Measurements from ENCODE around the gene FGF2.

The FGF2 gene

DNA sequence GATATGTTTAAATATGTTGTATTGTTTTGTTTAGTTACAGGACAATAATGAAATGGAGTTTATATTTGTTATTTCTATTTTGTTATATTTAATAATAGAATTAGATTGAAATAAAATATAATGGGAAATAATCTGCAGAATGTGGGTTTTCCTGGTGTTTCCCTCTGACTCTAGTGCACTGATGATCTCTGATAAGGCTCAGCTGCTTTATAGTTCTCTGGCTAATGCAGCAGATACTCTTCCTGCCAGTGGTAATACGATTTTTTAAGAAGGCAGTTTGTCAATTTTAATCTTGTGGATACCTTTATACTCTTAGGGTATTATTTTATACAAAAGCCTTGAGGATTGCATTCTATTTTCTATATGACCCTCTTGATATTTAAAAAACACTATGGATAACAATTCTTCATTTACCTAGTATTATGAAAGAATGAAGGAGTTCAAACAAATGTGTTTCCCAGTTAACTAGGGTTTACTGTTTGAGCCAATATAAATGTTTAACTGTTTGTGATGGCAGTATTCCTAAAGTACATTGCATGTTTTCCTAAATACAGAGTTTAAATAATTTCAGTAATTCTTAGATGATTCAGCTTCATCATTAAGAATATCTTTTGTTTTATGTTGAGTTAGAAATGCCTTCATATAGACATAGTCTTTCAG is 68.8 kb downstream of the FGF2 start:
- no peak for DNase-seq (ENCODE audit: low read depth)

DNA sequence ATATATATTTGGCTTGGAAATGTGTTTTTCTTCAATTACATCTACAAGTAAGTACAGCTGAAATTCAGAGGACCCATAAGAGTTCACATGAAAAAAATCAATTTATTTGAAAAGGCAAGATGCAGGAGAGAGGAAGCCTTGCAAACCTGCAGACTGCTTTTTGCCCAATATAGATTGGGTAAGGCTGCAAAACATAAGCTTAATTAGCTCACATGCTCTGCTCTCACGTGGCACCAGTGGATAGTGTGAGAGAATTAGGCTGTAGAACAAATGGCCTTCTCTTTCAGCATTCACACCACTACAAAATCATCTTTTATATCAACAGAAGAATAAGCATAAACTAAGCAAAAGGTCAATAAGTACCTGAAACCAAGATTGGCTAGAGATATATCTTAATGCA is 69.6 kb downstream of the FGF2 start:
- DNase-seq (ENCODE audit: low read depth), result no peak

DNA sequence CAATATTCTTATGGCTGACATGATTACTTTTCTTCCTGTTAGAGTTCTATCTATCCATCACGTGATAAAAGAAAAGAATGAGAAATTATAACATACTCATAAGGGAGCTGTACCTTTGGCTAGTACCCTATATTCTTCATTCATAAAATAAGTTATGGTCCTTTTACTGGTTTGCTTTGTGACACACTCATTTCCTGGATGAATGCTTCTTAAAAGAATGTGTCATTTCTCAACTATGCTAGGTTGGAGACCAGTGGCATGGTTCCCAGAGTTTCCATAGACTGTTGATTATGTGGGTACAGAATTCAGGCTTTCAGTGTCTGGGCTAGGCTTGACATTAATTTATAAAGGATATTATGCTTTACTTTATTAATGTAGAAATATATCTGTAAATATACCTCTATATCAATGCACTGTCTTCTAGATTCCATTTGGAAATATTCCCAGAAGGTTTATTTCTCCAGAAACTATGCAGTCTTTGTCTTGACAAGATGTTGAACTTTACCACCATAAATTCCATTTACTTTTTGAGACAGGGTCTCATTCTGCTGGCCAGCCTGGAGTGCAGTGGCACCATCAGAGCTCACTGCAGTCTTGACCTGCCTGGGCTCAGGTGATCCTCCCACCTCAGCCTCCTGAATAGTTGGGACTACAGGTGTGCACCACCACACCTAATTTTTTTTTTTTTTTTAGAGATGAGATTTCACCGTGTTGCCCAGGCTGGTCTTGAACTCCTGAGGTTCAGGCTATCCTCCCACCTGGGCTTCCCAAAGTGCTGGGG is 71.9 kb downstream of the FGF2 start:
- DNase-seq (ENCODE audit: low read depth), result peak; percentile 79

DNA sequence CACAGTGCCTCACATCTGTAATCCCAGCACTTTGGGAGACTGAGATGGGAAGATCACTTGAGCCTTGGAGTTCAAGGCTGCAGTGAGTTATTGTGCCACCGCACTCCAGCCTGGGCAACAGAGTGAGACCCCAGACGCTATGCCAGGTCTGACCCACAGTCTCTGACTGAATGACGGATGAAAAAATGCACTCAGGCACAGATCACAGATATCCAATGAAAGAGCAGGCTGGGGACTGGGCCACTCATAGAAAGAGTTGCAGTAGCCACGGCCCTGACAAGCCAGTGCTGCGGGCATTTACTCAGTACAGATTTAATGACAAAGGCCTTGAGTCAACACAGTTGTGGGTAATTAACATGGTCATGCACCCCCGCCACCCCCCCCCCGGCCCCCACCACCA is 73.1 kb downstream of the FGF2 start:
- DNase-seq (ENCODE audit: low read depth), result no peak

DNA sequence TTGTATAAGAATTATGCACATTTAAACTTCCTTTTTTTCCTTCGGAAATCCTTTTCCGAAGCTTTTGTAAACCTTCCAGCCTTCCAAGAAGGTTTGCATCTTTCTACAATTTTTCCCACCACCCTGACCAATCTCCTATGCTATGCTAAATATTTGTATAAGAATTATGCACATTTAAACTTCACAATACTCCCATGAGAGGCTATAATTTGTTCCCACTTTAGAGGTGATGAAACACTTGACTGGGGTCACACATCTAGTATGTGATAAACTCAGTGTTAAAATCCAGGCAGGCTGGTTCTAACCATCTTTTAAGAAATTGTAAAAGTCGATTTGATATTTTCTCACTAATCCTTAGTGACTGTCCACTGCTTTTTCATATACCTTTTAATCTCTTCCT is 73.7 kb downstream of the FGF2 start:
- no peak for DNase-seq (ENCODE audit: low read depth)

DNA sequence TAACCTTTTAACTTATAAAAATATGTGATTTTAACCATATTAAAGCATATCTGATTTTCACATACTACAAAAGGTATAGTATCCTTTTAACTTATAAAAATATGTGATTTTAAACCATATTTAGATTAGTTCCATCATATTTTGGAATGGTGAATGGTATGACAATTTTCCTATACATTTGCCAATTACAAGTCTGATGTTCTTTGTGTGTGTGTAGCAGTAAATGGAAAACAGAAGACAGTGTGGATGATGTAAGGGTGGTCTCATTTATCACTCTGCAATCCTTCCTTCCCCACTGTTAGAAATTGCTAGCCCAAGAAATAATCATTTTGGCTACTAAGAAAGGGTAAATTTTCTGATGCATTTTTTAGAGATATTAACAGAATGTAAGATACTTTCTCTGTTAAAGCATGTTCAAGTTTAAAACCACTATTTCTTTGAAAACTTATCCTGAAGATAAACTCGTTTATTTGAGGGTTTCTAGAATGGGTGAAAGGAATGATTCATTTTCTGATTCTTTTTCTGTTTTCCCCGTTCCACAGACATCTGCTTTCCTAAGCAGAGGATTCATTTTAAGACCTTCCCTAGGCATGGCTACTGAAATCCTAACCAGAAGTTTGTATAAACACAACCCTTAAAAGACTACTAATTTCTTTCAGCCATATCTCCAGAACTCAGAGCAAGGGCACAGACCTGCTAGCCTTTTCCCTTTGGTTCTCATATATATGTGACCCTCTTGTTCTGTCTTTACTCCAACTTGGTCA is 74.8 kb downstream of the FGF2 start:
- no peak for DNase-seq (ENCODE audit: low read depth)

DNA sequence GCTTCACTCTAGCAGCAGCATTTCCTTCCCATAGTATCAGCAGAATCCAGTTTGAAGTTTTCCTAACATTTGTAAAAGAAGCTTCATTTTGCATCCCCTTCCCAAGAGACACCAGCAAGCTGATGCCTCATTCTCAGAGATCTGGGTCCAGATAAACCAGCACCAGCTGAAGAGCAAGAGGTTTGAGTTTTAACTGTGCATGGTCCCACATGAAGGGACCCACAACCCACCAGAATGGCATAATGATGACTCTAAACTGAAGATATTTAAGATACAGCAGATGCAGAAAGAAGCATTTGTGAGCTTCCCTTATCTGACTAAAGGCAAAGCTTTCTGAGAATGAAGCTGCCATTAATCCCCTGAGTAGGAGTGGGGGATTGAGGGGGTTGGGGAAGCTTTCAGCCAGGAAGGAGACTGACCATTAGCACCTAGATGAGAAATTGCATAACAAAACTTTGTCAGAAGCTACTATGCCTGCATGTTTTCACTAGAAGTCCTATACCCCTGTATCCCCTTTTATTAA is 77.2 kb downstream of the FGF2 start:
- no peak for DNase-seq (ENCODE audit: low read depth)

DNA sequence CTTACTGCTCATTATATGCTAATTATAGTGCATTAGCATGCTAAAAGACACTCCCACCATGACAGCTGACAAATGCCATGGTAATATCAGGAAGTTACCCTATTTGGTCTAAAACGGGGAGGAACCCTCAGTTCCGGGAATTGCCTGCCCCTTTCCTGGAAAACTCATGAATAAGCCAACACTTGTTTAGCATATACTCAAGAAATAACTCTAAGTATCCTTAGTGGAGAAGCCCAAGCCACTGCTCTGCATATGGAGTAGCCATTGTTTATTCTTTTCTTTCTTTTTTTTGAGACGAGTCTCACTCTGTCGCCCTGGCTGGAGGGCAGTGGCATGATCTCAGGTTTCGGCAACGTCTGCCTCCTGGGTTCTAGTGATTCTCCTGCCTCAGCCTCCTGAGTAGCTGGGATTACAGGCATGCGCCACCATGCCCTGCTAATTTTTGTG is 80.3 kb downstream of the FGF2 start:
- no peak for DNase-seq (ENCODE audit: low read depth)

DNA sequence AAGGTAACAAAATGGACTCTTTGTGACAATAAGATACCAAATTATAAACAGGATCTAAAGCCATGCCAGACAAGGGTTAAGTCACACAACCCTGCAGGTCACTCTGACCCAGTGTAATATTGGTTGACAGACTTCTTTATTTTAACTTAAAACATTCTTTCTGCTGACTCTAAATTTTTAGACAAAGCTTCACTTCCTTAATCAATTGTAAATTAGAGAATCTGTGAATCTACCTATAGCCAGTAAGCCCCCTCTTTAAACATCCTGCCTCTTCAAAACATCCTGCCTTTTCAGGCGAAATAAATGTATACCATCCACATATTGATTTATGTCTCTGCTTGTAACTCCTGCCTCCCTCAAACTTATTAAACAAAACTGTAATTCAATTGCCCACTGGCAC is 81.6 kb downstream of the FGF2 start:
- no peak for DNase-seq (ENCODE audit: low read depth)

DNA sequence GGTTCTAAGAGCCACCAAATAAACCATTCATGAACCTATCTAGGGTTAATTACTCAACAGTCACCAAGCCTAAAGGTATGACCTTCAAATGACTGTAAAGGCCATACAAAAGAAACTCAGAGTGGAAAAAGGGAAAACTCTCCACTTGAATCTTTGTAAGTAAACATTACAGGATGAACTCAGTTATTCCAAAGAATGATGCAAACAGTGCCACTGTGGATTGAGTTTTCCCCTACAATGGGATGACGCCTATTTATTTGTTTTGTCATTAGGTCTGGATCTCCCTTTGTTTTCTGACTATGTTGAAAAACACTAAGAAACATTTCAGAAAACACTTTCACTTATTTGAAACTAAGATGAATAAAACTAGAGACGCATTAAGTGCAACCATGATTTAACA is 83.1 kb downstream of the FGF2 start:
- no peak for DNase-seq (ENCODE audit: low read depth)

DNA sequence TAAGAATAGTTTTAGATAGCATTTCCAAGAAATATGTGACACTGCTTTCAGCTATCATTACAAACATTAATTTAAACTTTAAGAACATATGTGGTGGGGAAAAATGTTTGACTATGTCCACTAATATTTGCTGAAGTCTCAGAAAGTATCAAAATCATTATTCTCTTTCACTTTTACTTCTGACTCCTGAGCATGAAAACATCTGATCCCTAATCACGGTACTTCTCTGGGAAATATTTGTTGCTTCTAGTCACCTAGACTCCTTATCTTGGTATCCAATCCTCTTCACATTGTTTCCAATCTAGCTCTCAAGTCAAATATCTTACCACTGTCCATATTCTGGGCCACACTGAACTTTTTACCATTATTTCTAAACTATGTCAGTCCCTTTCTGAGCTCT is 85.0 kb downstream of the FGF2 start:
- DNase-seq (ENCODE audit: low read depth), result no peak

DNA sequence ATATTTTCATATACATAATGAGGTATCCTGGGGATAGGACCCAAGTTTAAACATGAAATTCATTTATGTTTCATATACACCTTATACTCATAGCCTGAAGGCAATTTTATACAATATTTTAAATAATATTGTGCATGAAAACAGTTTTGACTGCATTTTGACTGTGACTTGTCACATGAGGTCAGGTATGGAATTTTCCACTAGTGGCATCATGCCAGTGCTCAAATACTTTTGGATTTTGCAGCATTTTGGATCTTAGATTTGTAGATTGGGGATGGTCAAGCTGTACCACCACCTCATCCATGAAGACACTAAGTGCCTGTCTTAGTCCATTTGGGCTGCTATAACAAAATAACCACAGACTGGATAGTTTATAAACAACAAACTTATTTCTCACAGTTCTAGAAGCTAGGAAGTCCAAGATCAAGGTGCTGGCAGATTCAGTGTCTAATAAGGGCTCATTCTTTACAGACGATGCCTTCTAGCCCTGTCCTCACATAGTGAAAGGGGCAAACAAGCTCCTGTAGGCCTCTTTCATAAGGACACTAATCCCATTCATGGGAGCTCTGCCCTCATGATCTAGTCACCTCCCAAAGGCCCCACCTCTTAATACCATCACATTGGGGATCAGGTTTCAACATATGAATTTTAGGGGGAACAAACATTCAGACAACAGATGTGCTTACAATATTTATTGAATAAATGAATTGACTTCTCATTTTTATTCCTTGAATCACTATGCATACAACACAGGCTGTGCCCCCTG is 86.4 kb downstream of the FGF2 start:
- DNase-seq (ENCODE audit: low read depth), result no peak

DNA sequence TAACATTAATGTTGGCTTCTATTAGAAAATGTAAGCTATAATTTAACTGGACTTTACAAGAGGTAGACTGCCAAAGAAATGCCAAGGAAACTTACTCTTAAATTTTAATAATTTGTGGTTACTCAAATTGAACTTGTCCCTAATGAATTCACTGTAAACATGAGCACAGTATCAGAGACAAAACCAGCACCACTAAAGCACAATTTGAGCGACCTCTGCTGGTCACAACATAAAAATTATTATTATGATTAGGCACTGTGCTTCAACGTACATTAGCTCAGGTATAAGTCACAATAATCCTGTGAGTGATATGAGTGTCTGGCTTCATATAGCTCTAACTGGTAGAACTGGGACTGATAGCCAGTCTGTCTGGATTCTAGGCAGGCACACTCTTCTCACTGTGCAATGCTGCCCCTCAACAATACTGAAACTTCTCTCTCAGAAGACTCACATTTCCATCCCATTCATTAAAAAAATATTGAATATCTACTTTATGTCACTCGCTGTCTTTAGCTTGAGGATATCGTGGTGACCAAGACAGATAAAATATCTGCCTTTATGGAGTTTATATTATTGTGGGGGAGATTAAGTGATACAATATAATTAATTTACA is 87.8 kb downstream of the FGF2 start:
- DNase-seq (ENCODE audit: low read depth), result no peak

DNA sequence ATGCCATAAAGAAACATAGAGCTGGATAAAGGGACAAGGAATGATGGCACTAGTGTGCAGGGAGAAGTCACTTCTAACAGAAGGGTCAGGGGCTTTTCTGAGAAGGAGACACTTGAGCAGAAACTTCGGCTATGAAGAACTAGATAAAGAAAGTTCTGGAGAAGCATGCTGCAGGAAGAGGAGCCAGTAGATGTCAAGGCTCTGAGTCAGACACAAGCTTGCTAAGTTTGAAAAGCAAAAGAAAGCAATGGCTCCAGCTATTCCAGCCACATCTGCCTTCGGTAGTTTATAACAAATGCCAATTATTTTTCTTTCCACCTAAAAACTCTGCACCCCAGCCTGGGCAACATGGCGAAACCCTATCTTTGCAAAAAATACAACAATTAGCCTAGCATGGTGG is 88.3 kb downstream of the FGF2 start:
- DNase-seq (ENCODE audit: low read depth), result no peak

DNA sequence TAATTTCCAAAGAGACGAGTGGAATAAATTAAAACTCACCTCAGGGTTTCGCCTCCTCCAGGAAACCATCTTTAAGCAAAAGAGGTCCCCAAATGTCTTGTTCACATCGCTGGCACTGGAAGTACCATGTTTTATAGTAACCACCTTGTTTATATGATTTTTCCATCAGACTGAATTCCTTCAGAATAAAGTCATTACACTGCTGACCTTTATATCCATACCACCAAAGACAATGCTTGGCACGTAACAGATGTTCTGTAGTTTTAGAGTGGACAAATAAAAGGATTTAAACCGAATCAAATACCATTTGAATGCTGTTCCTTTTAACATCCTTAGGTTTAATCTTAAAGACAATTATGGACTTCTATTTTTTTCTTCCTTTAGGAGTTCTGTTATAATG is 91.1 kb downstream of the FGF2 start:
- no peak for DNase-seq (ENCODE audit: low read depth)

DNA sequence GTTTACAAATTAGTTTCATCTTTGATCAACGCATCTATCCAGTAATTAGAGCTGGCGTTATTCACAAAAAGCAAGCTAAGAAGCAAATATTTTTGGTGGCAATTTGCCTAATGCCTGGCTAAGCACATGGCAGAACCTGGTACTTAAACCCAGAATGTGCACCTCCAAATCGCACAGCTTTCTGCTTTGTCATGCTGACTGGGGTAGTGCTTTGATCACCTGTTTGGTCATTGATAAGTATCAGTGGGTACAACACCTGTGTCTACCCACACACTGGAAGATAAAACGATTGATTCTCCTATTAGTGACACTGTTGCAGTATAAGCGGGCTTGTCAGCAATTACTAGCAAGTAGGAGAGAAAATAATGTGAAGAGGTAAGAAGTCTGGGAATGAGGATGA is 93.8 kb downstream of the FGF2 start:
- DNase-seq (ENCODE audit: low read depth), result no peak

DNA sequence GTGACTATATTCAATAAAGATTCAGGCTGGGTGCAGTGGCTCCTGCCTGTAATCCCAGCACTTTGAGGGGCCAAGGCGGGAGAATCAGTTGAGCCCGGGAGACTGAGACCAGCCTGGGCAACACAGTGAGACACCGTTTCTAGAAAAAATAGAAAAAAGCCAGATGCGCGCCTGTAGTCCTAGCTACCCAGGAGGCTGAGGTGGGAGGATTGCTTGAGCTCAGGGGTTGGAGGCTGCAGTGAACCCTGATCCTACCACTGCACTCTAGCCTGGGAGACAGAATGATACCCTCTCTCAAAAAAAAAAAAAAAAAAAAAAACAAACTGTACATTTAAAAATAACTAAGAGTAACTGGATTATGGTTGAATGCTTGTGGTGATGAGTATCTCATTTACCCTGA is 94.7 kb downstream of the FGF2 start:
- no peak for DNase-seq (ENCODE audit: low read depth)

DNA sequence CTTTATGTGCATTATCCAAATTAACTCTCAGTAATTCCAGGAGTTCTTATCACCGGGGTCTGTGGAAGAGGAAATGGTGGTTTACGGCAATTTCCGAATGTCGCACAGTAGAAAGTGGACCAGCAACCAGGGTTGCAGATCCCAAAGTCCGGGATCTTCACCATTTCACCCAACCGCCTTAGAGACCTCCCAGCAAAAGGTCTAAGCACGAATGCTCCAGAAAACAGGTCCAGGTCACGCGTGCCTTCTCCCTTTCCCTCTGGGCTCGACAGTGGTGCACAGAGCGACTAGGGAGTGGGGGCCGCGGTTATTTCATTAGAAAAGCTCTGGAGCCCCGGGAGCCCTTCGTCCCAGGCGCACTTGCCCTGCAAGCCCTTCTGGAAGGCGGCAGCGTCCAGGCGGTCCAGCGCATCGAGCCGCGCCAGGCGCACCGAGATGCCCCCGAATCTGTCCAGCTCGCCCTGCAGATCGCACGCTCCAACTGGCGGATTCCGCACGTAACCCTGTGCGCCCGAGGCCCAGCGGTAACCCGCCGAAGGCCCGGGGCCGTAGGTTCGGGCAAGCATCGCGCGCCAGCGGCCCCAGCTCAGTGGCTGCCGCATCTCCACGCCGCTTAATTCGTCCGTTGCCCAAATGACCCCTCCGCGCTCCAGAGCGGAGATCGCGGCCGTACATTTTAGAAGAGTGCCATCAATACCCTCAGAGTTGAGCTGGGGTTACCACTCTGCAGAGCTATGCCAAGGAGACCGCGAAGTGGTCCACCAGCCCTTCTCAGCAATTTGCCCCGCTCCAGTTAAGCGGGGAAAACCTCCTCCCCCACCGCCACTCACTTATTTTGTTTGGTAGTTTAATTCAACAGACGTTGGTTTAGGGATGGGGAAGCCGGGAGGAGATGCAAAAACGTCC is 95.6 kb downstream of the FGF2 start, which contains the start of gene NUDT6:
NUDT6 (minus strand) TSS at position 627 of the 906 bp plus-strand sequence; CDS start at position 602, 25 bp downstream.
- DNase-seq (ENCODE audit: low read depth), result no peak

DNA sequence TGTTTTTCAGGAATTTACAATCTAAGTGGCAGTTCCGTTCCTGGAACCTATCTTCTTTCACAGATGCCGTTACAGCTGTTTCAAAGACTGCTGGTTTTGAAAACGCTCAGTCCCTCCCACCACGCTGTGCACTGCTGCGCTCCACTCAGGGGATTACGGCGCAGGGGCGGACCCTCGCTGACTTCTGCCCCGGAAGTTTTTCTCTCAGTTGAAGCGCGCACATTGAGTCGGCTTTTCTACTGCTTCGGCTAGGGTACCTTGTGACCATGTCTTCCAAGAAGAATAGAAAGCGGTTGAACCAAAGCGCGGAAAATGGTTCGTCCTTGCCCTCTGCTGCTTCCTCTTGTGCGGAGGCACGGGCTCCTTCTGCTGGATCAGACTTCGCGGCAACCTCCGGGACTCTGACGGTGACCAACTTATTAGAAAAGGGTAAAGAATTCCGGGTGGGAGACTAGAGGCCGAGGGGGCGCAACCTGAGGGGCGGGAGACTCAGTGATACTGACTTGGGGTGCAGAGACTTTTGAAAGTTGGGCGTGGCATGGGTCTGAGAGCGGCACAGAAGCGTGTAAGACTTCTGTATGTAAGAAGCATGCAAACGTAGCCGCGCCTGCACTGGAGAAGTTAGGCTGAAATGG is 96.4 kb downstream of the FGF2 start:
- no peak for DNase-seq (ENCODE audit: low read depth)

DNA sequence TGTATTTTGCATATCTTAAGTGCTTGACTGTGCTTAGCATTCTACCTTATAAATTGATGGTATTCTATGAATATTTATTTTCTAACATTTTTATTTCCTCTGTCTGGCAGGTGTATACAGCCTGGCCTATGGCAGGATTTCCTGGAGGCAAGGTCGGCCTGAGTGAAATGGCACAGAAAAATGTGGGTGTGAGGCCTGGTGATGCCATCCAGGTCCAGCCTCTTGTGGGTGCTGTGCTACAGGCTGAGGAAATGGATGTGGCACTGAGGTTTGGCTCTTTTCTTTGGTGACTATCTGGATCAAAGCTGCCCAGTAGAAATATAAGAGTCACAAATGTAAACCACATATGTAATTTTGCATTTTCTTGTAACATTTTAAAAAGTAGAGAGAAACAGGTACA is 102.3 kb downstream of the FGF2 start:
- no peak for DNase-seq (ENCODE audit: low read depth)

All from GM04503 (cell line).